GM21576 (cell line): ENCODE data around the gene ZNF208.
"Not testable (repeated sequence)": the region's sequence is repeated elsewhere in the genome, so short reads cannot be mapped to it uniquely, and the experiment has no call there.

Experiments used
- ATAC-seq: cut with Tn5 transposase; IDR thresholded peaks from one replicate; pipeline ENCODE4 v1.9.1; 2021; ENCODE audit warnings: mild to moderate bottlenecking, moderate library complexity; ENCODE audit not compliant: unreplicated experiment

ZNF208 gene

GRCh38 chr19:22010437-22011143 lies at the start of gene ZNF208:
ZNF208 (minus strand) TSS chr19:22010943; CDS start chr19:22010794, 149 bp downstream.
- ATAC-seq, result not testable (repeated sequence)

- ATAC-seq, result peak; percentile 26
Measured at GRCh38 chr19:22052644-22053013, 41.9 kb upstream of the ZNF208 start.

GRCh38 chr19:22041151-22041550 lies 30.4 kb upstream of the ZNF208 start:
- ATAC-seq, result not testable (repeated sequence)

- ATAC-seq, result no peak
Measured at GRCh38 chr19:22030680-22031079, 19.9 kb upstream of the ZNF208 start.

- ATAC-seq, result no peak
Measured at GRCh38 chr19:22026687-22027086, 15.9 kb upstream of the ZNF208 start.

GRCh38 chr19:22025539-22025938 lies 14.8 kb upstream of the ZNF208 start:
- ATAC-seq, result not testable (repeated sequence)

GRCh38 chr19:21970466-21970865 lies 40.3 kb downstream of the ZNF208 start:
- no peak for ATAC-seq

GRCh38 chr19:21947775-21948174 lies 63.0 kb downstream of the ZNF208 start:
- ATAC-seq, result no peak

GRCh38 chr19:21940684-21941083 lies 70.1 kb downstream of the ZNF208 start:
- ATAC-seq, result no peak

- no peak for ATAC-seq
Measured at GRCh38 chr19:21934593-21934992, 76.2 kb downstream of the ZNF208 start.

GRCh38 chr19:21934131-21934530 lies 76.6 kb downstream of the ZNF208 start:
- no peak for ATAC-seq

- ATAC-seq, result no peak
Measured at GRCh38 chr19:21922276-21922675, 88.5 kb downstream of the ZNF208 start.

- no peak for ATAC-seq
Measured at GRCh38 chr19:21921691-21922180, 89.0 kb downstream of the ZNF208 start.

GRCh38 chr19:21915411-21915810 lies 95.3 kb downstream of the ZNF208 start:
- ATAC-seq, result no peak

- no peak for ATAC-seq
Measured at GRCh38 chr19:21912654-21913053, 98.1 kb downstream of the ZNF208 start.

- ATAC-seq, result no peak
Measured at GRCh38 chr19:21910318-21910717, 100.4 kb downstream of the ZNF208 start.

GRCh38 chr19:21908066-21908465 lies 102.7 kb downstream of the ZNF208 start:
- ATAC-seq, result no peak

- no peak for ATAC-seq
Measured at GRCh38 chr19:21907516-21907915, 103.2 kb downstream of the ZNF208 start.

GRCh38 chr19:21902571-21902970 lies 108.2 kb downstream of the ZNF208 start:
- ATAC-seq, result no peak

- ATAC-seq, result no peak
Measured at GRCh38 chr19:21901861-21902260, 108.9 kb downstream of the ZNF208 start.

GRCh38 chr19:21900401-21900800 lies 110.3 kb downstream of the ZNF208 start:
- no peak for ATAC-seq

- ATAC-seq, result no peak
Measured at GRCh38 chr19:21891086-21891485, 119.7 kb downstream of the ZNF208 start.

GRCh38 chr19:21890017-21890416 lies 120.7 kb downstream of the ZNF208 start:
- not testable (repeated sequence) for ATAC-seq
